ENCODE measurements around the gene CANT1.
A peak's percentile ranks its signal among the peaks of the same experiment; 100 is the strongest.

The CANT1 gene

GRCh38 chr17:79009397-79010303 lies at the start of gene CANT1:
Gene CANT1 (minus strand): TSS chr17:79009764. CDS start chr17:78997622, 12,142 bp downstream.
- DNase-seq (ENCODE audit: low spot score) = peak; percentile 100
- no peak for TF ChIP-seq CTCF (IDR thresholded peaks at IDR 0.05; ENCODE audit: extremely low read depth, missing control alignments)

DNA sequence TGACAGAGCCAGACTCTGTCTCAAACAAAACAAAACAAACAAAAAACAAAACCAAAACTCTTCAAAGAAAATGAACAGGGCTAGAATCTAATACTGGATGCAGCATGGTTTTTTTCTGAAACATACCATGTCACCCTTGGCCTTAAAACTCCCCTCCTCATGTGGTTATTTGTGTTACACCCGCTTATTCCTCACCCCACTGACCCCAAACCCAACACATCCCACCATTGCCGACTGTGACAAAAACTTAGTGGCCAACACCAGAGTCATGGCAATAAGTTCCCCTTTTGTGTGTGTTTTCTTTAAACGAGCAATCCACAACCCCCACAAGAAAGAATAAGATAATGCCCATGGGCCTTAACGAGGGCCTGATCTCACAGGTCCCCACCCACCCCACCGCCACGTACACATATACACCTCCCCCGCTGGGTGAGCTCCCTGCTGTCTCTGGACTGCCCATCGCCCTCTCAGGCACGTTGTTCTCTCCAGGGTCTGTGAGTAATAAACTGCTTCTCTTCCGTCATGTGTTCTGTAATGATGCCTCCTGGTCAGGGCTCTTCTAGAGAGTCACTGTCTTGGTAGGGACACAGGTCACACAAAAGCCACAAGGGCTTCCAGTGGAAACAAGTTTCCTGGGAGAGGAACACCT lies 48.3 kb upstream of the CANT1 start:
- no peak for TF ChIP-seq CTCF (IDR thresholded peaks at IDR 0.05; ENCODE audit: extremely low read depth, missing control alignments)

DNA sequence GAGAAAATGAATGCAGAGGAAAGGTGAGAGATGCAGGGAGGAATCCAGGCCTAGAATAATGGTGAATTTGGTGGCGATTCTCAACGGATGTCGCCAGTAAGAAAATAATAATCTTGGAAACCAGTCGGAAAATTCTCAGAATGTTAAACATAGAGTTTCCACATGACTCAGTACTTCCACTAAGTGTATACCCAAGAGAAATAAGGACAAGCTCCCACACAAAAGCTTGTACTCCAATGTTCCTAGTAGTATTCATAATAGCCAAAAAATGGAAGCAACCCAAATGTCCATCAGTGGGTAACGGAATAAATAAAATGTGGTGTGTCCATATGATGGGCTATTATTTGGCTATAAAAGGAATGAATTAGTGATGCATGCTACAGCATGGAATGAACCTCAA lies 45.6 kb upstream of the CANT1 start:
- no peak for DNase-seq (ENCODE audit: low spot score)

More for the DNA sequence above, 48.3 kb upstream of the CANT1 start:
- DNase-seq (ENCODE audit: low spot score) = peak; percentile 6

DNA sequence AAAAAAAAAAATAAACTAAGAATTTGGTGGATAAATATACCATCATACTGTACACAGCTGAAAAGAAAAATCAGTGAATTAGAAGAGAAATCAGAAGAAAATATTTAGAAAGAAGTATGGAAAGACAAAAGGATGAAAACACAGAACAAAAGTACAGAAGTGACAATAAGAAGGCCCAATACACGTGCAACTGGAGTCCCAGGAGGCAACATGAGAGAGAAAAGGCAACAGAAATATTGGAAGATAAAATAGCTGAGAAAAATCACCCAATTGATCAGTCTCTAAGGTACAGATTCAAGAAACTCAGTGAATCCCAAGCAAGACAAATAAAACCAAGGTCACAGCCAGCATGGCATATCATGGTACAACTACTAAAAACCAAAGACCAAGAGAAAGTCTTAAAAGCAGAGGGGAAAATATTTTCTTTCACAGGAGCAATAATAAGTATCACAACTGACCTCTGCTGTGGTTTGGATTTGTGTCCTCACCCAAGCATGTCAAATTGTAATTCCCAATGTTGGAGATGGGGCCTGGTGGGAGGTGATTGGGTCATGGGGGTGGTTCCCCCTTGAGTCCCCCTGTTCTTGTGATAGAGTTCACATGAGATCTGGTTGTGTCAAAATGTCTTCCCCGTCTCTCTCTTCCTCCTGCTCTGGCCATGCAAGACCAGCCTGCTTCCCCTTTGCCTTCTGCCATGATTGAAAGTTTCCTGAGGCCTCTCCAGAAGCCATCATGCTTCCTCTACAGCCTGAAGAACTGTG lies 44.8 kb upstream of the CANT1 start:
- no peak for DNase-seq (ENCODE audit: low spot score)
- TF ChIP-seq CTCF (IDR thresholded peaks at IDR 0.05; ENCODE audit: extremely low read depth, missing control alignments) = no peak

More for the DNA sequence above, 45.6 kb upstream of the CANT1 start:
- TF ChIP-seq CTCF (IDR thresholded peaks at IDR 0.05; ENCODE audit: extremely low read depth, missing control alignments) = no peak

DNA sequence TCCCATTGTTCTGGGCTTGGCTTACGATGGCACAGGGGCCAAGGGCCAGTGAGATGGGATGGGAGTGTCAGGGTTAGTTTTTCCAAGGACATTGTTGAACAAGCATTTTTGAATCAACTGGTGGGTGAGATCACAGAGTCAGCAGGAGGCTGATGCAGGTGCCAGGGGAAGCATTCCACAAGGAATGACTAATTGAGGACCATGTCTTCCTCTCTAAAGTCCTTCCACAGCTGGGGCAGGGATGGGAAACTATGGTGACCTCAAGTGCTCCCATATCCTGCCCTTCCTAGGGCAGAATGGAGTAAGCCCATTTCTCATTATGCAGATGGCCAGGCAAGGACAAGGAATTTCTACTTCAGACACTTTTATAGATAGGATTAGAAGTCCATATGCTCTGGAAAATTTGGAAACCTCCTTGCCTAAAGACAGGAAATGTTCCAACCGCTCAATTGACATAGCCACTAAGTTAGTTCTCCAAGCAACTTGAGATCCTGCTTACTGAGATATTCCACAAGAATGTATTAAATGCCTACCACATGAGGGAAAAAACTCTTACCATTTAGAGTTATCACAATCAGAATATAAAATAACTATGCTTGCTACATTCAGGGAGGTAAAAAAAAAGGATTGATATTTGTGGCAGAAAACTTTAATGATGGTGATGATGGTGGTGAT lies 43.8 kb upstream of the CANT1 start:
- DNase-seq (ENCODE audit: low spot score) = no peak
- TF ChIP-seq CTCF (IDR thresholded peaks at IDR 0.05; ENCODE audit: extremely low read depth, missing control alignments) = no peak

- DNase-seq (ENCODE audit: low spot score) = no peak
- no peak for TF ChIP-seq CTCF (IDR thresholded peaks at IDR 0.05; ENCODE audit: extremely low read depth, missing control alignments)
These were observed 42.6 kb upstream of the CANT1 start for GRCh38 chr17:79052131-79052530.

All from GM20000 (cell line).